Measurements from ENCODE around the gene UXT. TPM values are rescaled to one million over a fixed set of nuclear protein-coding genes. Genes with fewer than 3 reads are reported as not detected.

UXT gene
- total RNA-seq, 1 experiment from 2014 or later: 68.6 TPM

DNA sequence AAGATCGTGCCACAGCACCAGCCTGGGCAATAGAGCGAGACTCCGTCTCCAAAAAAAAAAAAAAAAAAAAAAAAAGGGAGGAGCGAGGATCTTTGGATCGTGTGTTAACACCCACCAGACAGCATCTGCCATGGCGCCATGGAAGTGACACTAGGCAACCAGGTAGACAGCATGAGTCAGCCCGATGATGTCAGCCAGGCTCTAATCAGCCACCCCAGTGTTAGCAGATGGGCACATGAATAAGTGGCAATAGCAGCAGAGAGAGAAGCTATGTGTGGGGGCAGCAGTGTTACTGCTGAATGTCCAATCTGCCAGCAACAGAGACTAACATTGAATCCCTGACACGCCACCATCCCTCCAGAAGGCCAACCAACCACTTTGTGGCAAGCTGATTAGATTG, 45.9 kb downstream of the UXT start:
- Mint-ChIP-seq H3K4me3 (no peak overlapping the region), H3K27me3 (ENCODE audit: low read depth) (peaks cover 7% of the 10 kb centered on the region), H3K27ac (no peak overlapping the region), H3K9me3 (peaks cover 5% of the 10 kb centered on the region), H3K36me3 (peaks cover 4% of the 10 kb centered on the region; the same call in 1 of the 2 replicates), H3K4me1 (peaks cover 16% of the 10 kb centered on the region)
- ChIA-PET POLR2A (no interaction called here), CTCF (no interaction called here)
- DNase-seq (ENCODE audit: low spot score): no peak
- TF ChIP-seq USF2 (CRISPR knock-in tag; IDR thresholded peaks at IDR 0.05) (no peak), ZBTB21 (CRISPR knock-in tag; IDR thresholded peaks at IDR 0.05; ENCODE audit: borderline replicate concordance) (no peak), SMAD4 (CRISPR knock-in tag; IDR thresholded peaks at IDR 0.05) (no peak), GRHL2 (CRISPR knock-in tag; IDR thresholded peaks at IDR 0.05; ENCODE audit: insufficient replicate concordance, severe bottlenecking) (no peak), ZNF416 (CRISPR knock-in tag; IDR thresholded peaks at IDR 0.05) (no peak), JAZF1 (CRISPR knock-in tag; IDR thresholded peaks at IDR 0.05) (no peak), JUN (CRISPR knock-in tag; IDR thresholded peaks at IDR 0.05) (no peak), RELA (CRISPR knock-in tag; IDR thresholded peaks at IDR 0.05; ENCODE audit: borderline replicate concordance) (no peak), ETV6 (CRISPR knock-in tag; IDR thresholded peaks at IDR 0.05) (no peak)
- TF ChIP-seq, protein P1, sequence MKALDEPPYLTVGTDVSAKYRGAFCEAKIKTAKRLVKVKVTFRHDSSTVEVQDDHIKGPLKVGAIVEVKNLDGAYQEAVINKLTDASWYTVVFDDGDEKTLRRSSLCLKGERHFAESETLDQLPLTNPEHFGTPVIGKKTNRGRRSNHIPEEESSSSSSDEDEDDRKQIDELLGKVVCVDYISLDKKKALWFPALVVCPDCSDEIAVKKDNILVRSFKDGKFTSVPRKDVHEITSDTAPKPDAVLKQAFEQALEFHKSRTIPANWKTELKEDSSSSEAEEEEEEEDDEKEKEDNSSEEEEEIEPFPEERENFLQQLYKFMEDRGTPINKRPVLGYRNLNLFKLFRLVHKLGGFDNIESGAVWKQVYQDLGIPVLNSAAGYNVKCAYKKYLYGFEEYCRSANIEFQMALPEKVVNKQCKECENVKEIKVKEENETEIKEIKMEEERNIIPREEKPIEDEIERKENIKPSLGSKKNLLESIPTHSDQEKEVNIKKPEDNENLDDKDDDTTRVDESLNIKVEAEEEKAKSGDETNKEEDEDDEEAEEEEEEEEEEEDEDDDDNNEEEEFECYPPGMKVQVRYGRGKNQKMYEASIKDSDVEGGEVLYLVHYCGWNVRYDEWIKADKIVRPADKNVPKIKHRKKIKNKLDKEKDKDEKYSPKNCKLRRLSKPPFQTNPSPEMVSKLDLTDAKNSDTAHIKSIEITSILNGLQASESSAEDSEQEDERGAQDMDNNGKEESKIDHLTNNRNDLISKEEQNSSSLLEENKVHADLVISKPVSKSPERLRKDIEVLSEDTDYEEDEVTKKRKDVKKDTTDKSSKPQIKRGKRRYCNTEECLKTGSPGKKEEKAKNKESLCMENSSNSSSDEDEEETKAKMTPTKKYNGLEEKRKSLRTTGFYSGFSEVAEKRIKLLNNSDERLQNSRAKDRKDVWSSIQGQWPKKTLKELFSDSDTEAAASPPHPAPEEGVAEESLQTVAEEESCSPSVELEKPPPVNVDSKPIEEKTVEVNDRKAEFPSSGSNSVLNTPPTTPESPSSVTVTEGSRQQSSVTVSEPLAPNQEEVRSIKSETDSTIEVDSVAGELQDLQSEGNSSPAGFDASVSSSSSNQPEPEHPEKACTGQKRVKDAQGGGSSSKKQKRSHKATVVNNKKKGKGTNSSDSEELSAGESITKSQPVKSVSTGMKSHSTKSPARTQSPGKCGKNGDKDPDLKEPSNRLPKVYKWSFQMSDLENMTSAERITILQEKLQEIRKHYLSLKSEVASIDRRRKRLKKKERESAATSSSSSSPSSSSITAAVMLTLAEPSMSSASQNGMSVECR (CRISPR knock-in tag; IDR thresholded peaks at IDR 0.05; ENCODE audit: borderline replicate concordance): no peak
- ATAC-seq: no peak

GRCh38 chrX:47612418-47612817, 46.6 kb downstream of the UXT start:
- ChIA-PET CTCF (no interaction called here), POLR2A (no interaction called here)
- Mint-ChIP-seq H3K4me3 (no peak overlapping the region), H3K9me3 (peaks cover 5% of the 10 kb centered on the region), H3K4me1 (peaks cover 19% of the 10 kb centered on the region), H3K36me3 (peaks cover 4% of the 10 kb centered on the region; the same call in 1 of the 2 replicates), H3K27me3 (ENCODE audit: low read depth) (peaks cover under 1% of the 10 kb centered on the region), H3K27ac (no peak overlapping the region)
- DNase-seq (ENCODE audit: low spot score) (no peak), ATAC-seq (no peak)
- TF ChIP-seq ATF2 (CRISPR knock-in tag; IDR thresholded peaks at IDR 0.05; ENCODE audit: borderline replicate concordance, low read depth): no peak
- TF ChIP-seq NFYB (CRISPR knock-in tag; conservative IDR thresholded peaks at IDR 0.05; ENCODE audit: low read depth): no peak
- TF ChIP-seq CBFB (CRISPR knock-in tag; IDR thresholded peaks at IDR 0.05; ENCODE audit: low read depth): no peak
- no peak for TF ChIP-seq E2F5 (CRISPR knock-in tag; IDR thresholded peaks at IDR 0.05)
- TF ChIP-seq, protein P2, sequence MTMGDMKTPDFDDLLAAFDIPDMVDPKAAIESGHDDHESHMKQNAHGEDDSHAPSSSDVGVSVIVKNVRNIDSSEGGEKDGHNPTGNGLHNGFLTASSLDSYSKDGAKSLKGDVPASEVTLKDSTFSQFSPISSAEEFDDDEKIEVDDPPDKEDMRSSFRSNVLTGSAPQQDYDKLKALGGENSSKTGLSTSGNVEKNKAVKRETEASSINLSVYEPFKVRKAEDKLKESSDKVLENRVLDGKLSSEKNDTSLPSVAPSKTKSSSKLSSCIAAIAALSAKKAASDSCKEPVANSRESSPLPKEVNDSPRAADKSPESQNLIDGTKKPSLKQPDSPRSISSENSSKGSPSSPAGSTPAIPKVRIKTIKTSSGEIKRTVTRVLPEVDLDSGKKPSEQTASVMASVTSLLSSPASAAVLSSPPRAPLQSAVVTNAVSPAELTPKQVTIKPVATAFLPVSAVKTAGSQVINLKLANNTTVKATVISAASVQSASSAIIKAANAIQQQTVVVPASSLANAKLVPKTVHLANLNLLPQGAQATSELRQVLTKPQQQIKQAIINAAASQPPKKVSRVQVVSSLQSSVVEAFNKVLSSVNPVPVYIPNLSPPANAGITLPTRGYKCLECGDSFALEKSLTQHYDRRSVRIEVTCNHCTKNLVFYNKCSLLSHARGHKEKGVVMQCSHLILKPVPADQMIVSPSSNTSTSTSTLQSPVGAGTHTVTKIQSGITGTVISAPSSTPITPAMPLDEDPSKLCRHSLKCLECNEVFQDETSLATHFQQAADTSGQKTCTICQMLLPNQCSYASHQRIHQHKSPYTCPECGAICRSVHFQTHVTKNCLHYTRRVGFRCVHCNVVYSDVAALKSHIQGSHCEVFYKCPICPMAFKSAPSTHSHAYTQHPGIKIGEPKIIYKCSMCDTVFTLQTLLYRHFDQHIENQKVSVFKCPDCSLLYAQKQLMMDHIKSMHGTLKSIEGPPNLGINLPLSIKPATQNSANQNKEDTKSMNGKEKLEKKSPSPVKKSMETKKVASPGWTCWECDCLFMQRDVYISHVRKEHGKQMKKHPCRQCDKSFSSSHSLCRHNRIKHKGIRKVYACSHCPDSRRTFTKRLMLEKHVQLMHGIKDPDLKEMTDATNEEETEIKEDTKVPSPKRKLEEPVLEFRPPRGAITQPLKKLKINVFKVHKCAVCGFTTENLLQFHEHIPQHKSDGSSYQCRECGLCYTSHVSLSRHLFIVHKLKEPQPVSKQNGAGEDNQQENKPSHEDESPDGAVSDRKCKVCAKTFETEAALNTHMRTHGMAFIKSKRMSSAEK (CRISPR knock-in tag; IDR thresholded peaks at IDR 0.05; ENCODE audit: borderline replicate concordance): no peak
- no peak for TF ChIP-seq ZNF219 (CRISPR knock-in tag; IDR thresholded peaks at IDR 0.05; ENCODE audit: borderline replicate concordance)
- TF ChIP-seq, protein P3, sequence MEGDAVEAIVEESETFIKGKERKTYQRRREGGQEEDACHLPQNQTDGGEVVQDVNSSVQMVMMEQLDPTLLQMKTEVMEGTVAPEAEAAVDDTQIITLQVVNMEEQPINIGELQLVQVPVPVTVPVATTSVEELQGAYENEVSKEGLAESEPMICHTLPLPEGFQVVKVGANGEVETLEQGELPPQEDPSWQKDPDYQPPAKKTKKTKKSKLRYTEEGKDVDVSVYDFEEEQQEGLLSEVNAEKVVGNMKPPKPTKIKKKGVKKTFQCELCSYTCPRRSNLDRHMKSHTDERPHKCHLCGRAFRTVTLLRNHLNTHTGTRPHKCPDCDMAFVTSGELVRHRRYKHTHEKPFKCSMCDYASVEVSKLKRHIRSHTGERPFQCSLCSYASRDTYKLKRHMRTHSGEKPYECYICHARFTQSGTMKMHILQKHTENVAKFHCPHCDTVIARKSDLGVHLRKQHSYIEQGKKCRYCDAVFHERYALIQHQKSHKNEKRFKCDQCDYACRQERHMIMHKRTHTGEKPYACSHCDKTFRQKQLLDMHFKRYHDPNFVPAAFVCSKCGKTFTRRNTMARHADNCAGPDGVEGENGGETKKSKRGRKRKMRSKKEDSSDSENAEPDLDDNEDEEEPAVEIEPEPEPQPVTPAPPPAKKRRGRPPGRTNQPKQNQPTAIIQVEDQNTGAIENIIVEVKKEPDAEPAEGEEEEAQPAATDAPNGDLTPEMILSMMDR (IDR thresholded peaks at IDR 0.05): no peak

Data from WTC11 (cell line).